HepG2 (cell line): ENCODE measurements around the gene CRLF3. TPM values are rescaled to one million over a fixed set of nuclear protein-coding genes. Genes with fewer than 3 reads are reported as not detected.

Source experiments
- ATF4 ChIP-seq, 2 experiments: fragments of 450-650 bp in 1 of 2; sonication (generic) in 1 of 2; formaldehyde crosslinking; IDR thresholded peaks; 2 replicates each; pipeline versions ENCODE4 v1.5.0 to v1.8.0; 2020 to 2022; ENCODE audit warnings: mild to moderate bottlenecking in 1 of 2, missing genetic modification reagents in 1 of 2
- GABPA ChIP-seq, 2 experiments: IDR thresholded peaks; 2 replicates each; pipeline ENCODE4 v1.6.1; 2011 to 2016; ENCODE audit warnings: low read depth in 2 of 2, low read length in 1 of 2, missing biosample characterization in 1 of 2, missing genetic modification characterization in 1 of 2
- NCOR1 ChIP-seq: fragments of 200-600 bp; sonication (generic); IDR thresholded peaks from 2 replicates; pipeline ENCODE4 v1.7.0; 2017; ENCODE audit warnings: antibody characterized with exemption, low read length, borderline replicate concordance
- RARG ChIP-seq: sonication (generic); formaldehyde crosslinking; IDR thresholded peaks from 2 replicates; pipeline ENCODE4 v1.4.0; 2020; ENCODE audit warnings: low read depth, mild to moderate bottlenecking, missing genetic modification reagents
- SOX13 ChIP-seq, 3 experiments: fragments of 450-650 bp in 1 of 3; sonication (generic) in 1 of 3; formaldehyde crosslinking in 1 of 3; IDR thresholded peaks in 2 of 3; conservative IDR thresholded peaks in 1 of 3; 2 replicates each; pipeline versions ENCODE4 v1.5.0 to v1.6.1; 2016 to 2020; ENCODE audit warnings: antibody characterized with exemption in 1 of 3, mild to moderate bottlenecking in 1 of 3, missing compliant biosample characterization in 1 of 3, missing genetic modification reagents in 1 of 3, moderate library complexity in 1 of 3
- UBTF ChIP-seq: sonication (generic); formaldehyde crosslinking; IDR thresholded peaks from 2 replicates; pipeline ENCODE4 v1.4.0; 2020; ENCODE audit warnings: mild to moderate bottlenecking, missing genetic modification reagents
- ZBTB40 ChIP-seq, 2 experiments: fragments of 450-650 bp in 1 of 2; sonication (generic) in 1 of 2; formaldehyde crosslinking in 1 of 2; IDR thresholded peaks; 2 replicates each; pipeline versions ENCODE4 v1.6.1 to v1.8.0; 2016 to 2022; ENCODE audit warnings: antibody characterized with exemption in 1 of 2, mild to moderate bottlenecking in 1 of 2, missing genetic modification reagents in 1 of 2
- ZNF335 ChIP-seq: sonication (generic); formaldehyde crosslinking; IDR thresholded peaks from 2 replicates; pipeline ENCODE4 v1.4.0; 2020; ENCODE audit warnings: missing genetic modification reagents
- ZNF562 ChIP-seq: sonication (generic); formaldehyde crosslinking; IDR thresholded peaks from 2 replicates; pipeline ENCODE4 v1.8.0; 2022; ENCODE audit warnings: missing genetic modification reagents, borderline replicate concordance
- ZSCAN9 ChIP-seq: IDR thresholded peaks from 2 replicates; pipeline ENCODE4 v1.6.1; 2016; ENCODE audit warnings: borderline replicate concordance
- polyA plus RNA-seq, 8 experiments: library from polyadenylated mRNA; depleted of rRNA in 3 of 8; stranded (reverse) in 7 of 8; unstranded in 1 of 8; fragments of >200 nt; fragmentation: Illumina TruSeq in 4 of 8; extraction: Trizol in 4 of 8; gene quantifications; 2 replicates each; pipeline versions ENCODE4 v1.2.1 to v1.2.3, GENCODE V29; 2011 to 2016; ENCODE audit warnings: low read depth in 4 of 8, missing spikeins in 1 of 8, mixed read lengths in 1 of 8; ENCODE audit not compliant: insufficient read depth in 1 of 8
- total RNA-seq, 5 experiments: library from RNA; depleted of rRNA; stranded (reverse); fragments of >200 nt; fragmentation: Illumina TruSeq; extraction: Trizol; gene quantifications; 2 replicates each; pipeline ENCODE4 v1.2.3, GENCODE V29; 2016; ENCODE audit warnings: low read depth in 1 of 5

CRLF3 gene
- total and polyA plus RNA-seq, 2 of the 13 experiments (the other 11 are each of a cell fraction or from before 2014, with no cell fraction given): 6.4 to 9.1 TPM

- TF ChIP-seq ZNF562 (CRISPR knock-in tag): no peak
- 0 out of 2 replicates have a peak, but pooled peaks have one; percentile 35 for TF ChIP-seq NCOR1
- peak; percentile 77 for TF ChIP-seq UBTF (CRISPR knock-in tag)
- peak; percentile 67; the same call in 1 of the 2 replicates for TF ChIP-seq ZSCAN9 (CRISPR knock-in tag)
- peak; percentile 33; the same call in 1 of the 2 replicates for TF ChIP-seq ZNF335 (CRISPR knock-in tag)
- TF ChIP-seq RARG (CRISPR knock-in tag): no peak
- TF ChIP-seq GABPA (IDR thresholded peaks at IDR 0.05; ENCODE audit: low read depth, low read length): no peak
- peak; percentile 71 for TF ChIP-seq GABPA (CRISPR knock-in tag; IDR thresholded peaks at IDR 0.05; ENCODE audit: low read depth)
- TF ChIP-seq ZBTB40 (IDR thresholded peaks at IDR 0.05): no peak
- peak; percentile 73; the same call in 1 of the 2 replicates for TF ChIP-seq ZBTB40 (CRISPR knock-in tag; IDR thresholded peaks at IDR 0.05)
- peak in 1 of 2 experiments; percentile 79; a peak in 2 of 4 replicates for TF ChIP-seq ATF4 (CRISPR knock-in tag; IDR thresholded peaks at IDR 0.05)
- no peak for TF ChIP-seq SOX13 (IDR thresholded peaks at IDR 0.05)
- peak in 1 of 2 experiments; percentile 29; a peak in 2 of 4 replicates for TF ChIP-seq SOX13 (CRISPR knock-in tag; conservative IDR thresholded peaks at IDR 0.05 in 1 of 2, IDR thresholded peaks at IDR 0.05 in 1 of 2)
These were observed 7.4 kb upstream of the CRLF3 start, which contains the start of gene ATAD5 (continued) for GRCh38 chr17:30831663-30832437.
